Lower leg skin (tissue), 4 donors: ENCODE data around the gene FDXR. TPM values are rescaled to one million over a fixed set of nuclear protein-coding genes. Genes with fewer than 3 reads are reported as not detected.

Experiments
- DNase-seq, 2 donors: peaks; one replicate each; pipeline ENCODE4 v3.0.0-alpha.2; 2019; ENCODE audit warnings: low spot score in 2 of 2
- H3K4me3 ChIP-seq: fragments of 200-600 bp; sonication (generic); 2 replicates; pipeline ENCODE4 v1.5.1; 2017; ENCODE audit warnings: mild to moderate bottlenecking, low read depth; ENCODE audit not compliant: poor library complexity, severe bottlenecking
- POLR2A ChIP-seq, 2 donors: fragments of 450-650 bp; IDR thresholded peaks; one replicate each; pipeline ENCODE4 v1.6.1; 2016 to 2017; ENCODE audit warnings: antibody characterized with exemption in 2 of 2, mild to moderate bottlenecking in 1 of 2, moderate library complexity in 1 of 2
- WGBS, 2 donors: methylation state at CpG; one replicate each; pipeline ENCODE4 v1.1.5; 2018; 5-methylcytosine and 5-hydroxymethylcytosine counted together
- intact Hi-C: fragments of 100-400 bp; cut with DNase I; formaldehyde crosslinking; loops from one replicate; pipeline ENCODE4 v1.15.0; 2023; ENCODE audit warnings: low total_unique reads
- total RNA-seq, 4 donors: library from RNA; depleted of rRNA; stranded (reverse); fragments of >200 nt; gene quantifications; one replicate each; pipeline ENCODE4 v1.1.0, GENCODE V29; 2016
- TF ChIP-seq, protein P1 (sequence below), 3 donors: fragments of 450-650 bp; IDR thresholded peaks; one replicate each; pipeline ENCODE4 v1.5.1; 2016; ENCODE audit warnings: antibody characterized with exemption in 3 of 3, mild to moderate bottlenecking in 3 of 3, moderate library complexity in 2 of 3

The FDXR gene
- total RNA-seq, 4 donors from 2014 or later, result 21.9 to 28.0 (median 24.6) TPM

DNA sequence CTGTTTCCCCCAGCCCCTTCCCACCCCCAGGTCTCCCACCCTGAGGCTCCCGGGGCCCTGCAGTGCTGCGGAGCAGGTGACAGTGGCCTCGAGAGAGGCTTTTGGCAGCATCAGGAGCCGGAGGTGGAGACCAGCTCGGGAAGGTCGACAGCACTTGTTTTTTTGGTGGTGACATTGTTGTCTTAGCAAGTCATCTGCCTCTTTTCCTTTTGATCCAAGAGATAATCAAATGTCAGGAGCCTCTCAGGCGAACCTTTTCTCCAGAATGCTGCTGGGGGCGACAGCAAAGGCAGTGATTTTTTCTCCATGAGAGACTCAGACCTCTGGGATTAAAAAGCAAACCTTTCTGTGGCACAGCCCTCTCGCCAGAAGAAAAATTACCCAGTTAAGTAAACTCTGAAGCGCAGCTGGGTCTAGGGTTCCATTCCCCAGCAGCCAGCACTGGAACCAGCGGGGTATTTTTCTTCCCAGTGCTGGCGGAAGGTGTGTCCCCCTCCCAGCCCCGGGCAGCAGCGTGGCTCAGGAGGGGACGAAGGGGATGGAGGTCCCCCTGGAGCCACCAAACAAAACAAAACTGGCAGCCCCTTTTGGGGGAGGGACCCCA, 50.4 kb downstream of the FDXR start:
- H3K4me3 ChIP-seq, result no peak overlapping the region
- intact Hi-C loops, result no loop called here
- no peak for DNase-seq
- no peak for TF ChIP-seq POLR2A (IDR thresholded peaks at IDR 0.05)
- TF ChIP-seq, protein P1, sequence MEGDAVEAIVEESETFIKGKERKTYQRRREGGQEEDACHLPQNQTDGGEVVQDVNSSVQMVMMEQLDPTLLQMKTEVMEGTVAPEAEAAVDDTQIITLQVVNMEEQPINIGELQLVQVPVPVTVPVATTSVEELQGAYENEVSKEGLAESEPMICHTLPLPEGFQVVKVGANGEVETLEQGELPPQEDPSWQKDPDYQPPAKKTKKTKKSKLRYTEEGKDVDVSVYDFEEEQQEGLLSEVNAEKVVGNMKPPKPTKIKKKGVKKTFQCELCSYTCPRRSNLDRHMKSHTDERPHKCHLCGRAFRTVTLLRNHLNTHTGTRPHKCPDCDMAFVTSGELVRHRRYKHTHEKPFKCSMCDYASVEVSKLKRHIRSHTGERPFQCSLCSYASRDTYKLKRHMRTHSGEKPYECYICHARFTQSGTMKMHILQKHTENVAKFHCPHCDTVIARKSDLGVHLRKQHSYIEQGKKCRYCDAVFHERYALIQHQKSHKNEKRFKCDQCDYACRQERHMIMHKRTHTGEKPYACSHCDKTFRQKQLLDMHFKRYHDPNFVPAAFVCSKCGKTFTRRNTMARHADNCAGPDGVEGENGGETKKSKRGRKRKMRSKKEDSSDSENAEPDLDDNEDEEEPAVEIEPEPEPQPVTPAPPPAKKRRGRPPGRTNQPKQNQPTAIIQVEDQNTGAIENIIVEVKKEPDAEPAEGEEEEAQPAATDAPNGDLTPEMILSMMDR (IDR thresholded peaks at IDR 0.05), result no peak
- WGBS, 2 donors, result 77 to 79% methylated on average over 15 of the region's 15 CpGs

DNA sequence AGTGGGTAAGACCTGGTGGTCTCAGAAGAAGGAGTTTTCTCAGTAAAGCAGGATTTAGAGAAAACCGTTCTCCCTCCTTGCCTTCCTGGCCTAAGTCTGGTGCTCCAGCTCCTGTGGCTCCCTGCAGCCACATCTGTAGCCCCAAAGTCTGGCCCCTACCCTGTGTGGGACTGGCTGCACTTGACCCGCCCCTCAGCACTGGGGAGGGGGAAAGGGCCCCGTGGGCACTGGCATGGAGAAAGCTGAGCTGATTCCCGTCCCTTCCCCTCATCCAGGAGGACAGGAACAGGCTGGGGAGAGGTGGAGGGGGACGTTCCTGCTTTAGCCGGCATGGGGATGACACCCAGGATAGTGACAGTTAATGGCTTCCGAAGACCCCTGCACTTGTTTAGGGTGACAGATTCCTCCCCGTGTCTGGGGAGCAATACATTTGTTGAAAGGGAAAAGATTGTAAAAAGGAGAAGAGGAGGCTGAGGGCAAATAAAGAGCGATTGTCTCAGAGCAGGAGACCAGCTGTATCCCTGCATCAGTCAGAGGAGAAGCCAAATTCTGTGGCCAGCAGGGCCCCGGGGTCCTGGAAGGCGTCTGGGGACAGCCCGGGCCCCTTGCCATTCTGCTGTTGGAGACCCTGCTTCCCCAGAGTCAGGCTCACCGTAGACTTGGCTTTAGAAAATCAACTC, 51.0 kb downstream of the FDXR start:
- no peak for TF ChIP-seq POLR2A (IDR thresholded peaks at IDR 0.05)
- TF ChIP-seq, protein P1 (IDR thresholded peaks at IDR 0.05), result no peak
- WGBS, 2 donors, result 83 to 85% methylated on average over 13 of the region's 13 CpGs
- no peak overlapping the region for H3K4me3 ChIP-seq
- intact Hi-C loops, result no loop called here
- DNase-seq, result no peak

GRCh38 chr17:74819801-74820436, 52.9 kb downstream of the FDXR start:
- intact Hi-C loops, result no loop called here
- WGBS, 2 donors, result 90 to 95% methylated on average over 16 of the region's 16 CpGs
- no peak for TF ChIP-seq POLR2A (IDR thresholded peaks at IDR 0.05)
- TF ChIP-seq, protein P1 (IDR thresholded peaks at IDR 0.05), result no peak
- no peak overlapping the region for H3K4me3 ChIP-seq
- DNase-seq, result no peak

DNA sequence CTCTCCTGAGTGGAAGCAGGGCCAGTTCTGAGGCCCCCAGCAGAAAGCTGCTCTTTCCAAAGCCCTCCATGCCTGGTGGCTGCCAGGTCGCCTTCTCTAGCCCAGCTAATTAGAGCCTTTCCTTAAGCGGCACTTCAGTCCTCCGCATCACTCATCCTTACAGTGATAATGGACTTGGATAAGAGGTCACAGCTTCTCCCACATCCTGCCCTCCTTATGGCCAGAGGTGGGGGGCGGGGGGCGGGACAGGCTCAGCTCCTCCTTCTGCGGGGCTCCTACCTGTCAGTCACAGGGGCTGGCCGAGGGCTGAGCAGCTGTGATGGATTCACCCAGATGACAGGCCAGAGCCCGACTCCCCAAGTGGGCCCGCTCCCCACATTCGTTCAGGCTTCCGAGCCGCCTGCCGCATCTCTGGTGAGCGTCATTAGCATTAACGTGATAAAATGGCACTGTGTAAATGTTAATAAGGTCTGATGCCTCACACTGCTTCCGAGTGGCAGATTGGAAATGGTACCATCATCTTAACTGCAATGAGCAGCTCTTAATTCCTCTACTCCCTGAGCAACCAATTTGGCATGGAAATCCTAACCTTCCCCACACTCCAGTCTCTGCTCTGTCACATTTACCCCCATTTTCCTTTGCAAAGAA, 54.4 kb downstream of the FDXR start:
- DNase-seq, result no peak
- intact Hi-C loops, result no loop called here
- no peak for TF ChIP-seq POLR2A (IDR thresholded peaks at IDR 0.05)
- TF ChIP-seq, protein P1 (IDR thresholded peaks at IDR 0.05), result no peak
- H3K4me3 ChIP-seq, result no peak overlapping the region
- WGBS, 2 donors, result 92 to 94% methylated on average over 16 of the region's 16 CpGs

GRCh38 chr17:74816905-74817620, 55.7 kb downstream of the FDXR start:
- intact Hi-C loops, result no loop called here
- H3K4me3 ChIP-seq, result no peak overlapping the region
- TF ChIP-seq POLR2A (IDR thresholded peaks at IDR 0.05), result no peak
- TF ChIP-seq, protein P1 (IDR thresholded peaks at IDR 0.05), result no peak
- 91 to 94% methylated on average over 17 of the region's 18 CpGs for WGBS, 2 donors
- DNase-seq, result no peak
